Measurements from ENCODE around the gene DUSP8.
"Not testable (repeated sequence)": the region's sequence is repeated elsewhere in the genome, so short reads cannot be mapped to it uniquely, and the experiment has no call there.

DUSP8 gene, protein sequence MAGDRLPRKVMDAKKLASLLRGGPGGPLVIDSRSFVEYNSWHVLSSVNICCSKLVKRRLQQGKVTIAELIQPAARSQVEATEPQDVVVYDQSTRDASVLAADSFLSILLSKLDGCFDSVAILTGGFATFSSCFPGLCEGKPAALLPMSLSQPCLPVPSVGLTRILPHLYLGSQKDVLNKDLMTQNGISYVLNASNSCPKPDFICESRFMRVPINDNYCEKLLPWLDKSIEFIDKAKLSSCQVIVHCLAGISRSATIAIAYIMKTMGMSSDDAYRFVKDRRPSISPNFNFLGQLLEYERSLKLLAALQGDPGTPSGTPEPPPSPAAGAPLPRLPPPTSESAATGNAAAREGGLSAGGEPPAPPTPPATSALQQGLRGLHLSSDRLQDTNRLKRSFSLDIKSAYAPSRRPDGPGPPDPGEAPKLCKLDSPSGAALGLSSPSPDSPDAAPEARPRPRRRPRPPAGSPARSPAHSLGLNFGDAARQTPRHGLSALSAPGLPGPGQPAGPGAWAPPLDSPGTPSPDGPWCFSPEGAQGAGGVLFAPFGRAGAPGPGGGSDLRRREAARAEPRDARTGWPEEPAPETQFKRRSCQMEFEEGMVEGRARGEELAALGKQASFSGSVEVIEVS

DNA sequence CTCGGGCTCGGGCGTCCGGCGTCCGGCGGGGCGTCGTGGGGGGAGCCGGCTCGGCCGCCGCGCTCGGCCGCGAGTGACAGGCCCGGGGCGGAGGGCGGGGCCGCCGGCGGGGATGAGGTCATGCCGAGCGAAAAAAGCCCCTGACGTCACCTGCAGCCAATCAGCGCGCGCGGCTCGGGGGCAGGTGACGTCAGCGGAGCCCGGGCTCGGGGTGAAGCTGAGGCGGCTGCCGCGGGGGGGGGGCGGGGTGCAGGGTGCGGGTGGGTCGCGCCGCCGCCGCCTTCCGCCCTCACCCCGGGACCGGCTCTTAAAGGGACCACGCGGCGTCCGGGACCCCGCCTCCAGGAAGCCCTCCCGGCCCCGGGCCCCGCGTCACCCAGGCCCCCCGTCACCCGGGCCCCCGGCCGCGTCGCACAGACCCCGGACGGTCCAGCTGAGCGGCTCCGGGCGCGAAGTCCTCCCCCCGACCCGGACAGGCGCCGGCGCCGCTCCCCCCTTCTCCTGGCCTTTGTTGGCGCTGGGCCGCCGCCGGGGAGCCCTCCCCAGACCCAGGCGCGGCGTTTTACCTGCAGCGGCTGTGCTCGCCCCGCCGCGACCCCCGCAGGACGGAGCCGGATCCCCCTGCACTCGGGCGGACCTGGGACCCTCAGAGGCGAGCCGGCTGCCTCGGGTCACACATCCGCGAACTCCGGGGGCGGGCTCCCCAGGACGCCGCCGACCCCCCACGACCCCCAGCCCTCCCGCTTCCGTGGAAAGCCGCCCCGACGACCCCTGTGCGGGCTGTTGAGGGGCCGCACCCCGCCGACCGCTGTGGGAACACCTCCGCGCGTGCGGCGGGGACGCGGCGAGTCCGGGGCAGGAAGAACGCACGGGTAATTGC lies at the start of gene DUSP8:
Gene DUSP8, minus strand, starts transcription at position 75 of the 880 bp plus-strand sequence. CDS start 6,445 bp downstream, outside the sequence.
- DNase-seq = peak; percentile 95

DNA sequence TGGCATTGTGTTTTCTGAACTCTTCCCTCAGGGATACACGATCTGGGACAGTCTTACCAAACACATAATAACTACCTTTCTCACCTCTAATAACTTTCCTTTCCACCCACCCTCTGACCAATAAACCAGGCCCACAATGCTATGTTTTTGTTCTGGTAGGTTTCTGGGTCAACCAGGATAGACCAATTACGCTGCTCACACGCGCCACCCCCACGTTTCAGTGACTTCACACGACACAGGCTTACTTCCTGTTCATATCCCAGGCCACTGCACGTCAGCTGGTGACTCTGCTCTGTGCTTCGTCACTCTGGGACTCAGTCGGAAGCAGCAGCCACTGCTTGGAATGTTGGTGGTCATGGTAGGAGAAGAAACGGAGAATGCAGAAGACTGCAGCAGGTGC lies 47.4 kb upstream of the DUSP8 start:
- DNase-seq = no peak

DNA sequence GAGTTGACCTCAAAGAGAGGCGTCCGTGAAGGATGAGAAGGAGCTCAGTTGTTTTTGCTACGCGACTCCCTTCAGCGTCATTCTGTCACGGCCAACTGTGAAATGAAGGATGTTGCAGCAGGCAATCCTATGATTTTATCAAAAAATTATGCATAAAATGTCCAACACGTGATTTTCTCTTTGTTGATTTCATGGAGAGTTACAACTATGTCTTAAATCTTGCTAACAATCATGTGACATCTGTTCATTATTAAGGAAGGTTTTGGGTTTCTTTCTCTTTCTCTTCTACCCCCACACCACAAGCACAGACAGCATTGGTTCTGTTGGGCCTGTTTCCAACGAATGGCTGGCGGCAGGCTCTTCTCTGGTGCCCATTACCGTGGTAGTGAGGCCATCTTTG lies 46.2 kb upstream of the DUSP8 start:
- DNase-seq = no peak

DNA sequence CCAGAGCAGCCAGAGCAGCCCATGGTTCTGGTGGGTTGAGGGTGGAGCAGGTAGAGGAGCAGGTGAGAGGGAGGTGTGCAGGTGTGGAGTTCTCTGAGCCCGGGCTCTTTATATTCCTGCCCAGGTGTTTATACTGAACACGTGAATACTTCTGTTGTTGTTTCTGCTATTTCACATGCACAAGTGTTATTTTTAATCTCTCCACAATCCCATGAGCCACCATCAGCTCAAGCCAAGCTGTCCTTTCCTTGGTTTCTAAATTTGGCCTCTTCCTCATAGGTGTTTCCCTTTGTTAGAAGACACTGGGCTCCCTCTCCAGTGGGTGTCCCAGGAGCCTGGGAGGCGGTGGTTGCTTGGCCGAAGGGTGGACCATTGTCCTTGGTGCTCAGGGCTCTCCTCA lies 36.3 kb upstream of the DUSP8 start, which contains the start of gene KRTAP5-3:
Gene KRTAP5-3, minus strand, starts transcription at position 101 of the 400 bp plus-strand sequence. Its CDS starts 78 bp downstream, at position 23.
- no peak for DNase-seq

DNA sequence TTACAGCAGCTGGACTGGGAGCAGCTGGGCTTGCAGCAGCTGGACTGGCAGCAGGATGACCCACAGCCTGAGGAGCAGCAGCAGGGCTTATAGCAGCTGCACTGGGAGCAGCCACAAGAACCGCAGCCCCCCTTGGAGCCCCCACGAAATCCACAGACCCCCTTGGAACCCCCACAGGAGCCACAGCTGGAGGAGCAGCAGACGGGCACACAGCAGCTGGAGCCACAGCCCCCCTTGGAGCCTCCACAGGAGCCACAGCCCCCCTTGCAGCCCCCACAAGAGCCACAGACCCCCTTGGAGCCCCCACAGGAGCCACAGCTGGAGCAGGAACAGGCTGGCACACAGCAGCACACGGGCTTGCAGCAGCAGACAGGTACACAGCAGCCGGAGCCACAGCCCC lies 35.8 kb upstream of the DUSP8 start:
- DNase-seq = not testable (repeated sequence)

DNA sequence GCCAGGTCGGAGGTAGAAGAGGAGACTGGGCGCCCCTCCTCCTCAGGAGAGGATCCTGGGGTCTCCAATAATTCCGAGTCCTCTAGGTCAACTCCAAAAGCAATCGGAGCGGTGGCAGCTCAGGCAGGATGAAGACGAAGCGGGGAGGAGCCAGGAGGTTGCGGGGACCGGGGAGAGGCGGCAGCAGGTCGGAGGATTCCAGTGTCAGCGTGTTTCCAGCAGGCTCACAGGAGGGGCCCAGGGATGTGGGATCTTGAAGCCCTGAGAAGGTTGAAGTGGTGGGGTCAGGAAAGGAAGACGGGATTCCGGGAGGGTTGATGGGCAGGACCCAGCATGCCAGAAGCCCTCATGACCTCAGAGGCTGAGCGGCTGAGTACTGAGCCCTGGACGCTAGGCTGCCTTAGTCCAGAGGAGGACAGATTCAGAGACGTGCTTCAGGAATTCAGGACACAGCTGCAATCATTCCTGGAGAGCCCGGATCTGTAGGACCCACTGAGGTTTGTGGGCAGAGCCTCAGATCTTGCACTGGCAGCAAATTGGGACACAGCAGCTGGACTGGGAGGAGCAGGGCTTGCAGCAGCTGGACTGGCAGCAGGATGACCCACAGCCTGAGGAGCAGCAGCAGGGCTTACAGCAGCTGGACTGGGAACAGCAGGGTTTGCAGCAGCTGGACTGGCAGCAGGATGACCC lies 35.2 kb upstream of the DUSP8 start:
- not testable (repeated sequence) for DNase-seq

DNA sequence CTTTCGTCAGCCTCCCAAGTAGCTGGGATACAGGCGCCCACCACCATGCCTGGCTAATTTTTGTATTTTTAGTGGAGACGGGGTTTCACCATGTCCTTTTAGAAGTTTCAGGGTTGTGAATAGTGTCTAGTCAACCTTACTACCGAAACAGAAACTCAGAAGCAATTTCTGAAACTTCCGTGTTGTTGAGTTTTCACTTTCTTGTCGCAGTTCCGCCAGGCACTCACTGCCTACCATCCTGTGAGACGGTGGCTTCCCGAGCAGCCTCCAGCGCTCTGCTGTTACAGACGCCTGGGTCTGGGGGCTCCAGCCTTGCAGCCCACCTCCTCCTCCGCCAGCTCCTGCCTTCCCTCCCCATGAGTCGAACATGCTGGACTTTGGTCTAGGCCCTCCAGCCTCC lies 33.9 kb upstream of the DUSP8 start:
- not testable (repeated sequence) for DNase-seq

GRCh38 chr11:1604711-1605110 lies 32.6 kb upstream of the DUSP8 start:
- DNase-seq = no peak

- DNase-seq = no peak
Observed at GRCh38 chr11:1604181-1604580, 32.1 kb upstream of the DUSP8 start.

GRCh38 chr11:1603629-1604028 lies 31.6 kb upstream of the DUSP8 start:
- no peak for DNase-seq

GRCh38 chr11:1601663-1602062 lies 29.6 kb upstream of the DUSP8 start:
- not testable (repeated sequence) for DNase-seq

DNA sequence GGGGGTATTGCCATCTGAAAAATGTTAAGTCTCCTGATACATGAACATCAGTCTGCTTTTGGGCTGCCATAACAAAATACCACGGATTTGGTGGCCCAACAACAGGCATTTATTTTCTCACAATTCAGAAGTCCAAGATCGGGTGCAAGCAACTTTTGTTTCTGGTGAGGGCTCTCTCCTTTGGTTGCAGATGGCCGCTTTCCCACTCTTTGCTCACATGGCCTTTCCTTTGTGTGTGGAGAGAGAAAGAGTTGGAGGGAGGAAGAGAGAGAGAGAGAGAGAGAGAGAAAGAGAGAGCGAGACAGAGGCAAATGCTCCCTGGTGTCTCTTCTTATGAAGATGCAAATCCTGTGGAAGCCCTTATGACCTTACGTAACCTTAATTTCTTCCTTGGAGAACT lies 28.6 kb upstream of the DUSP8 start:
- no peak for DNase-seq

GRCh38 chr11:1598816-1599215 lies 26.7 kb upstream of the DUSP8 start:
- DNase-seq = no peak

- DNase-seq = not testable (repeated sequence)
Observed at GRCh38 chr11:1598406-1598805, 26.3 kb upstream of the DUSP8 start.

DNA sequence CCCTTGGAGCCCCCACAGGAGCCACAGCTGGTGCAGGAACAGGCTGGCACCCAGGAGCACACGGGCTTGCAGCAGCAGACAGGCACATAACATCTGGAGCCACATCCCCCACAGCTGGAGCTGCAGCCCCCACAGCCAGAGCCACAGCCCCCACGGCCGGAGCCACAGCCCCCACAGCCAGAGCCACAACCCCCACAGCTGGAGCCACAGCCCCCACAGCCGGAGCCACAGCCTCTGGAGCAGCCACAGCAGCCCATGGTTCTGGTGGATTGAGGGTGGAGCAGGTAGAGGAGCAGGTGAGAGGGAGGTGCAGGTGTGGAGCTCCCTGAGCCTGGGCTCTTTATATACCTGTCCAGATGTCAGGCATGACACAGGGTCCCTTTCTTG lies 25.9 kb upstream of the DUSP8 start, which contains the start of gene KRTAP5-2:
Gene KRTAP5-2, minus strand, starts transcription at position 301 of the 387 bp plus-strand sequence. Its CDS starts 44 bp downstream, at position 257.
- DNase-seq = no peak

- no peak for DNase-seq
Observed at GRCh38 chr11:1597331-1597993, 25.4 kb upstream of the DUSP8 start.

DNA sequence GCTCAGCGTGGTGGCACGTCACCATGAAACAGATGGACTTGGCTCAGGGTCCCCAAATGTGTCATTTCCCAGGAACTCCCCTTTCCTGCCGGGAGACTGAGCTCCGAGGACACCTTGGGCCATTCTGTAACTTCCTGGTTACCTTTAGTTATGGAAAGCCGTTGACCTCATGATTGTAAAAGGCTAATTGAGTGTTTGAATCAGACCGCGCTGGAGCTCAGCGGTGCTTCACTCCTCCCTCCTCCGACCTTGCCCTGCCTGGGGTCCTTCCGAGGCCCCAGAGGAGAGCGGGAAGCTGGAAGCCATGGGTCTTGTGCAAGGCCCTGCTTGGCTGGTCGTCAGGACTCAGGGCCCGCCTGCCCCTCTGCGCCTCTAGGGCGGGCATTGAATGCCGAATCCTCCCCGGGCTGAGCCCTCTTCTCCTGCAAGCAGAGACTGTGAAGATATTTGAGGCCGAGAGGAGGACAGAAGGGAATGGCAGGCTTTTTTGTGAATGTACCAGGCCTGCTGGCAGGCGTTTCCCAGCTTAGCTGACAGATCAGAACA lies 24.6 kb upstream of the DUSP8 start:
- not testable (repeated sequence) for DNase-seq

DNA sequence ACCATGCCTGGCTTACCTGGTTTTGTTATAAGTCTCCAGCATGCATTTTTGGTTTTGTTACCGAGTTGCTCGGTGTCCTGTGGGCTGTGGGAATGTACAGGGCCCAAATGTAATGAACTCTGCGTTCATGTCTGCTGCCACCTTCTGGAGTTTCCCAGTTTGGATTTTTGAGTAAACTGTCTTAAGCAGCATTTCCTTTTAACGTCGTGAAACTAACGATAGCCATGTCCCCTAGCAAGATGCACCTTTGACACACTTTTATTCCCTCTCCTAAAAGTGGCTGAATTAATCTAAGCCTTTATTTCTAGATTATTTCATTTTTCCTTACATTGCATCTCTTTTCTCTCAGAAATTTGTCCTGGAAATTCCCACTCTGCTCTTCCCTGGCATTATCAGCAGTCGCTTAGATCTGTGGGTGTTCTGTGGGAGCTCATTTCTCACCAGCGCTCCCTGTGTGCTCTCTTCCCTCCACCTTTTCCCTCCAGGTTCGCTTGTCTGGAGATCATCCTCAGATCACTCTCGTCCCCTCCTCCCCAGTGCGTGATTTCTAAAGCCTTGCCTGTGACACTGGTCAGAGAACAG lies 24.0 kb upstream of the DUSP8 start:
- not testable (repeated sequence) for DNase-seq

GRCh38 chr11:1592628-1593027 lies 20.6 kb upstream of the DUSP8 start:
- no peak for DNase-seq

- DNase-seq = no peak
Observed at GRCh38 chr11:1589996-1590395, 17.9 kb upstream of the DUSP8 start.
